HG02763 (cell line): ENCODE results near the gene PIKFYVE.
"Not testable (repeated sequence)": the region's sequence is repeated elsewhere in the genome, so short reads cannot be mapped to it uniquely, and the experiment has no call there.

ENCODE experiments used
- ATAC-seq: cut with Tn5 transposase; IDR thresholded peaks from one replicate; pipeline ENCODE4 v1.9.1; 2021; ENCODE audit warnings: mild to moderate bottlenecking, moderate library complexity; ENCODE audit not compliant: unreplicated experiment

The PIKFYVE gene

GRCh38 chr2:208254871-208255556, 11.0 kb upstream of the PIKFYVE start, which contains the start of gene IDH1:
IDH1 (minus strand) TSS chr2:208255071; CDS start chr2:208251551, 3,520 bp downstream.
- peak; percentile 74 for ATAC-seq

GRCh38 chr2:208255557-208256106, 10.4 kb upstream of the PIKFYVE start:
- ATAC-seq: peak; percentile 11

- no peak for ATAC-seq
These were observed 9.8 kb upstream of the PIKFYVE start for GRCh38 chr2:208256192-208256782.

GRCh38 chr2:208256849-208257813, 8.9 kb upstream of the PIKFYVE start:
- not testable (repeated sequence) for ATAC-seq

GRCh38 chr2:208265371-208265800, 669 bp upstream of the PIKFYVE start:
- ATAC-seq: peak; percentile 34

GRCh38 chr2:208266553-208266893, 468 bp downstream of the PIKFYVE start:
- ATAC-seq: peak; percentile 8

GRCh38 chr2:208266936-208267335, 881 bp downstream of the PIKFYVE start:
- no peak for ATAC-seq

- ATAC-seq: not testable (repeated sequence)
These were observed 1.5 kb downstream of the PIKFYVE start for GRCh38 chr2:208267526-208267925.

- ATAC-seq: no peak
These were observed 2.3 kb downstream of the PIKFYVE start for GRCh38 chr2:208268156-208268952.

GRCh38 chr2:208269091-208269490, 3.0 kb downstream of the PIKFYVE start:
- ATAC-seq: no peak

- no peak for ATAC-seq
These were observed 8.7 kb downstream of the PIKFYVE start for GRCh38 chr2:208274748-208275147.

- ATAC-seq: no peak
These were observed 12.5 kb downstream of the PIKFYVE start for GRCh38 chr2:208278549-208278948.

GRCh38 chr2:208279236-208279635, 13.2 kb downstream of the PIKFYVE start:
- no peak for ATAC-seq

GRCh38 chr2:208280234-208280633, 14.2 kb downstream of the PIKFYVE start:
- no peak for ATAC-seq

- ATAC-seq: no peak
These were observed 14.9 kb downstream of the PIKFYVE start for GRCh38 chr2:208280933-208281332.

- ATAC-seq: no peak
These were observed 19.8 kb downstream of the PIKFYVE start for GRCh38 chr2:208285853-208286252.

GRCh38 chr2:208294482-208295024, 28.5 kb downstream of the PIKFYVE start:
- peak; percentile 53 for ATAC-seq

- no peak for ATAC-seq
These were observed 29.8 kb downstream of the PIKFYVE start for GRCh38 chr2:208295834-208296233.

- no peak for ATAC-seq
These were observed 30.6 kb downstream of the PIKFYVE start for GRCh38 chr2:208296610-208297009.

GRCh38 chr2:208297961-208298360, 31.9 kb downstream of the PIKFYVE start:
- ATAC-seq: no peak
